SIG-M5 (cell line): ENCODE data around the gene PLCL1.
"Not testable (repeated sequence)": the region's sequence is repeated elsewhere in the genome, so short reads cannot be mapped to it uniquely, and the experiment has no call there.

Experiments used
- DNase-seq: peaks from one replicate; lab custom pipeline; 2025; lab: John Stamatoyannopoulos, UW

PLCL1 gene

GRCh38 chr2:198000417-198000816 is 196.0 kb downstream of the PLCL1 start:
- DNase-seq: no peak

- no peak for DNase-seq
These were observed 199.8 kb downstream of the PLCL1 start for GRCh38 chr2:198004173-198004572.

- no peak for DNase-seq
These were observed 200.8 kb downstream of the PLCL1 start for GRCh38 chr2:198004921-198005829.

GRCh38 chr2:198006733-198007132 is 202.3 kb downstream of the PLCL1 start:
- no peak for DNase-seq

- no peak for DNase-seq
These were observed 203.8 kb downstream of the PLCL1 start for GRCh38 chr2:198008230-198008629.

- DNase-seq: no peak
These were observed 207.6 kb downstream of the PLCL1 start for GRCh38 chr2:198012025-198012424.

- no peak for DNase-seq
These were observed 211.8 kb downstream of the PLCL1 start for GRCh38 chr2:198016243-198016642.

GRCh38 chr2:198017068-198017467 is 212.7 kb downstream of the PLCL1 start:
- no peak for DNase-seq

- DNase-seq: no peak
These were observed 224.6 kb downstream of the PLCL1 start for GRCh38 chr2:198028955-198029354.

GRCh38 chr2:198029576-198029975 is 225.2 kb downstream of the PLCL1 start:
- DNase-seq: not testable (repeated sequence)

GRCh38 chr2:198033626-198034025 is 229.2 kb downstream of the PLCL1 start:
- DNase-seq: no peak

GRCh38 chr2:198036029-198036879 is 231.9 kb downstream of the PLCL1 start:
- no peak for DNase-seq

- no peak for DNase-seq
These were observed 236.4 kb downstream of the PLCL1 start for GRCh38 chr2:198040835-198041234.

GRCh38 chr2:198042189-198042588 is 237.8 kb downstream of the PLCL1 start:
- no peak for DNase-seq

GRCh38 chr2:198044777-198045176 is 240.4 kb downstream of the PLCL1 start:
- no peak for DNase-seq

GRCh38 chr2:198045227-198045626 is 240.8 kb downstream of the PLCL1 start:
- no peak for DNase-seq

- no peak for DNase-seq
These were observed 248.3 kb downstream of the PLCL1 start for GRCh38 chr2:198052741-198053140.

- no peak for DNase-seq
These were observed 248.8 kb downstream of the PLCL1 start for GRCh38 chr2:198053148-198053547.

GRCh38 chr2:198053776-198054175 is 249.4 kb downstream of the PLCL1 start:
- DNase-seq: no peak

GRCh38 chr2:198054299-198054698 is 249.9 kb downstream of the PLCL1 start:
- no peak for DNase-seq

GRCh38 chr2:198055716-198056115 is 251.3 kb downstream of the PLCL1 start:
- no peak for DNase-seq

GRCh38 chr2:198056836-198057235 is 252.4 kb downstream of the PLCL1 start:
- no peak for DNase-seq

- DNase-seq: no peak
These were observed 255.4 kb downstream of the PLCL1 start for GRCh38 chr2:198059800-198060199.
